Rectal smooth muscle tissue (tissue), 1 donor: ENCODE results near the gene SPAG7.
"Not testable (repeated sequence)": the region's sequence is repeated elsewhere in the genome, so short reads cannot be mapped to it uniquely, and the experiment has no call there.

Source experiments
- H3K27ac ChIP-seq: one replicate; pipeline ENCODE4 v1.7.0; 2013; ENCODE audit warnings: low read depth, low read length, inconsistent platforms
- H3K27me3 ChIP-seq: one replicate; pipeline ENCODE4 v1.7.0; 2013; ENCODE audit warnings: low read length; ENCODE audit not compliant: control insufficient read depth, insufficient read depth
- H3K36me3 ChIP-seq: one replicate; pipeline ENCODE4 v1.7.0; 2013; ENCODE audit warnings: low read length; ENCODE audit not compliant: control insufficient read depth, insufficient read depth
- H3K4me1 ChIP-seq: one replicate; pipeline ENCODE4 v1.7.0; 2013; ENCODE audit warnings: low read length; ENCODE audit not compliant: control insufficient read depth, insufficient read depth
- H3K4me3 ChIP-seq: one replicate; pipeline ENCODE4 v1.7.0; 2013; ENCODE audit warnings: low read length
- H3K9ac ChIP-seq: one replicate; pipeline ENCODE4 v1.7.0; 2013; ENCODE audit warnings: low read length

SPAG7 gene

GRCh38 chr17:4937553-4937952 is 30.1 kb downstream of the SPAG7 start:
- Histone ChIP-seq H3K4me1 (peaks cover 22% of the 10 kb centered on the region), H3K4me3 (no peak overlapping the region), H3K27me3 (no peaks in the 10 kb centered on the region), H3K27ac (no peak overlapping the region), H3K9ac (no peak overlapping the region), H3K36me3 (peaks cover 18% of the 10 kb centered on the region)

GRCh38 chr17:4936436-4936835 is 31.2 kb downstream of the SPAG7 start:
- H3K9ac ChIP-seq: no peak overlapping the region
- H3K4me1 ChIP-seq: peaks cover 21% of the 10 kb centered on the region
- no peak overlapping the region for H3K27ac ChIP-seq
- H3K36me3 ChIP-seq: peaks cover 15% of the 10 kb centered on the region
- H3K4me3 ChIP-seq: no peak overlapping the region
- H3K27me3 ChIP-seq: no peaks in the 10 kb centered on the region

DNA sequence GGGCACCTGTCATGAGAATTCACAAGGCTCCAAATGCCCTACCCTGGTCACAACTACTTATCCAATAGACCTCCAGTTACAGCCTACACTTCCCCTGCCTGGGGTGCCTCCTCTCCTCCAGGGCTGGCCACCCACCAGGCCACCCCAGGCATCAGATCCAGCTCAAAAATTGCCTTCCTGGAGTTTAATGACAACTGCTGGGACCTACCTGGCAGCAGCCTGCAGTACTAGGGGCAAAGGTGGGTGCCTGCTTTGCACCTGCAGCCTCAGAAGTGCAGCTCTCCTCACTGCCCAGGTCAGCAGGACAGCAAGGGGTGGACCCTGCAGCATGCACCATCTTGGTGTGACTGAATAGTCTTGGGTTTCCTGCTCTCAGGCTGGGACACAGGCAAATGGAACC is 32.0 kb downstream of the SPAG7 start:
- H3K4me1 ChIP-seq: peaks cover 14% of the 10 kb centered on the region
- H3K27me3 ChIP-seq: no peaks in the 10 kb centered on the region
- no peak overlapping the region for H3K9ac ChIP-seq
- no peak overlapping the region for H3K4me3 ChIP-seq
- H3K27ac ChIP-seq: no peak overlapping the region
- peaks cover 15% of the 10 kb centered on the region for H3K36me3 ChIP-seq

GRCh38 chr17:4934173-4934979 is 33.2 kb downstream of the SPAG7 start:
- Histone ChIP-seq H3K4me1 (peaks cover 14% of the 10 kb centered on the region), H3K27me3 (no peaks in the 10 kb centered on the region), H3K27ac (no peak overlapping the region), H3K9ac (no peak overlapping the region), H3K4me3 (no peak overlapping the region), H3K36me3 (peaks cover 15% of the 10 kb centered on the region)

DNA sequence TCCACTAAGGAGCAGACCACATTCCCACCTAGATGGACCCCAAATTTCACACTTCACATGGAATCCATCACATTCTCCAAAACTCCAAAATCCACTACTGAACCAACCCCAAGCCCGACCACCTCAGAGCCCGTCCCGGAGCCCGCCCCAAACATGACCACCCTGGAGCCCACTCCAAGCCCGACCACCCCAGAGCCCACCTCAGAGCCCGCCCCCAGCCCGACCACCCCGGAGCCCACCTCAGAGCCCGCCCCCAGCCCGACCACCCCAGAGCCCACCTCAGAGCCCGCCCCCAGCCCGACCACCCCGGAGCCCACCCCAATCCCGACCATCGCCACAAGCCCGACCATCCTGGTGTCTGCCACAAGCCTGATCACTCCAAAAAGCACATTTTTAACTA is 34.0 kb downstream of the SPAG7 start:
- no peak overlapping the region for H3K9ac ChIP-seq
- no peaks in the 10 kb centered on the region for H3K27me3 ChIP-seq
- no peak overlapping the region for H3K4me3 ChIP-seq
- peaks cover 8% of the 10 kb centered on the region for H3K4me1 ChIP-seq
- H3K36me3 ChIP-seq: peaks cover 15% of the 10 kb centered on the region
- no peak overlapping the region for H3K27ac ChIP-seq

GRCh38 chr17:4932756-4933155 is 34.9 kb downstream of the SPAG7 start:
- Histone ChIP-seq H3K27me3 (no peaks in the 10 kb centered on the region), H3K36me3 (peaks cover 9% of the 10 kb centered on the region), H3K9ac (no peak overlapping the region), H3K4me1 (peaks cover 3% of the 10 kb centered on the region), H3K4me3 (no peak overlapping the region), H3K27ac (no peak overlapping the region)

GRCh38 chr17:4931963-4932362 is 35.7 kb downstream of the SPAG7 start, which contains the start of gene GP1BA:
Gene GP1BA (plus strand): TSS chr17:4932277. CDS start chr17:4932605, 328 bp downstream.
- Histone ChIP-seq H3K27me3 (no peaks in the 10 kb centered on the region), H3K9ac (no peak within 1 kb of the TSS)

GRCh38 chr17:4928881-4929280 is 38.7 kb downstream of the SPAG7 start:
- H3K36me3 ChIP-seq: no peaks in the 10 kb centered on the region
- H3K4me1 ChIP-seq: no peaks in the 10 kb centered on the region
- no peak overlapping the region for H3K27ac ChIP-seq

More at GRCh38 chr17:4931963-4932362, 35.7 kb downstream of the SPAG7 start, which contains the start of gene GP1BA:
- H3K36me3 ChIP-seq: peaks cover 5% of the 10 kb centered on the region
- no peak within 1 kb of the TSS for H3K27ac ChIP-seq
- H3K4me3 ChIP-seq: no peak within 1 kb of the TSS
- H3K4me1 ChIP-seq: peaks cover 3% of the 10 kb centered on the region

DNA sequence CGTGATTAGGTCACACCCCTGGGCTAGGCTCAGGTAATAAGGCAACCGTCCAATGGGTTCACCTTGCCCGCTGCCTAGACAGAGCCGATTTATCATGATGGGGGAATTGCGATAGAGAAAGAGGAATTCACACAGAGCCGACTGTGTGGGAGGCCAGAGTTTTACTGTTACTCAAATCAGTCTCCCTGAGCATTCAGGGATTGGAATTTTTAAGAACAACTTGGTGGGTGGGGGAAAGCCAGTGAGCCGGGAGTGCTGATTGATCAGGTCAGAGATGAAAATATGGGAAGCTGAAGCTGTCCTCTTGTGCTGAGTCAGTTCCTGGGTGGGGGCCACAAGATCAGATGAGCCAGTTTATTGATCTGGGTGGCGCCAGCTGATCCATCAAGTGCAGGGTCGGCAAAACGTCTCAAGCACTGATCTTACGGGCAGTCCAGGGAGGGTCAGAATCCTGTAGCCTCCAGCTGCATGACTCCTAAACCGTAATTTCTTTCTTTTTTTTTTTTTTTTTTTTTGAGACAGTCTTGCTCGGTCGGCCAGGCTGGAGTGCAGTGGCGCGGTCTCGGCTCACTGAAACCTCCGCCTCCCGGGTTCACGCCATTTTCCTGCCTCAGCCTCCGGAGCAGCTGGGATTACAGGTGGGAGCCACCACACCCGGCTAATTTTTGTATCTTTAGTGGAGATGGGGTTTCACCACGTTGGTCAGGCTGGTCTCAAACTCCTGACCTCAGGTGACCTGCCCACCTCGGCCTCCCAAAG is 40.9 kb downstream of the SPAG7 start:
- not testable (repeated sequence) for H3K4me1 ChIP-seq, H3K36me3 ChIP-seq, H3K27me3 ChIP-seq, H3K27ac ChIP-seq, H3K4me3 ChIP-seq, H3K9ac ChIP-seq

More at GRCh38 chr17:4928881-4929280, 38.7 kb downstream of the SPAG7 start:
- no peak overlapping the region for H3K9ac ChIP-seq
- H3K4me3 ChIP-seq: no peak overlapping the region
- H3K27me3 ChIP-seq: no peaks in the 10 kb centered on the region

GRCh38 chr17:4921320-4921719 is 46.3 kb downstream of the SPAG7 start:
- no peaks in the 10 kb centered on the region for H3K4me1 ChIP-seq
- H3K36me3 ChIP-seq: no peaks in the 10 kb centered on the region
- no peaks in the 10 kb centered on the region for H3K27me3 ChIP-seq
- H3K27ac ChIP-seq: no peak overlapping the region
- H3K9ac ChIP-seq: no peak overlapping the region
- H3K4me3 ChIP-seq: no peak overlapping the region

DNA sequence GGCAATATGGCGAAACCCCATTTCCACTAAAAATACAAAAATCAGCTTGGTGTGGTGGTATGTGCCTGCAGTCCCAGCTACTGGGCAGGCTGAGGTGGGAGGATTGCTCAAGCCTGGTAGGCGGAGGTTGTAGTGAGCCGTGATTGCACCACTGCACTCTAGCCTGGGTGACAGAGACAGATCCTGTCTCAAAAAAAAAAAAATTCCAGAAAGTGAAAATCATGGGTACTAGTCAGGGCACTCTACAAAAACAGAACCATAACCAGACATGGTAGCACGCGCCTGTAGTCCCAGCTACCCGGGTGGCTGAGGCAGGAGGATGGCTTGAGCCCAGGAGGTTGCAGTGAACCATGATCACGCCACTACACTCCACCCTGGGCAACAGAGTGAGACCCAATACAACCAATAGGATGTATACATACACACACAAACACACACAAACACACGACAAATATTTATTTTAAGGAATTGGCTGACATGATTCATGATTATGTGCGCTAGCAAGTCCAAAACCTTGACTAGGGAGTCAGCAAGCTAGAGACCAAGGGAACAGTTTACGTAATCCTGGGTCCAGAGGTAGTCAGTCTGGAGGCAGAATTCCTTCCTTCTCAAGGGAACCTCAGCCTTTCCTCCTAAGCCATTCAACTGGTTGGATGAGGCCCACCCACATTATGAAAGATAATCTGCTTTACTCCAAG is 47.1 kb downstream of the SPAG7 start:
- H3K27ac ChIP-seq: no peak overlapping the region
- no peak overlapping the region for H3K9ac ChIP-seq
- H3K4me3 ChIP-seq: no peak overlapping the region
- H3K36me3 ChIP-seq: no peaks in the 10 kb centered on the region
- no peaks in the 10 kb centered on the region for H3K27me3 ChIP-seq
- no peaks in the 10 kb centered on the region for H3K4me1 ChIP-seq

- no peaks in the 10 kb centered on the region for H3K36me3 ChIP-seq
- H3K9ac ChIP-seq: no peak overlapping the region
- no peaks in the 10 kb centered on the region for H3K4me1 ChIP-seq
- H3K27ac ChIP-seq: no peak overlapping the region
- H3K4me3 ChIP-seq: no peak overlapping the region
- no peaks in the 10 kb centered on the region for H3K27me3 ChIP-seq
These were observed 48.0 kb downstream of the SPAG7 start for GRCh38 chr17:4919511-4920047.
